Measurements from ENCODE around the gene TRAF2.

TRAF2 gene

GRCh38 chr9:136855461-136856078 is 30.7 kb upstream of the TRAF2 start:
- Histone ChIP-seq H3K4me1 (ENCODE audit: control insufficient read depth, insufficient read depth, low read length) (peaks cover 15% of the 10 kb centered on the region), H3K36me3 (ENCODE audit: insufficient read depth, low read length) (peaks cover 4% of the 10 kb centered on the region), H3K4me2 (ENCODE audit: low read length) (no peak overlapping the region), H3K9ac (ENCODE audit: low read depth, low read length) (no peak overlapping the region), H3K4me3 (ENCODE audit: low read length) (no peak overlapping the region), H3K9me3 (replicated peaks; ENCODE audit: low read length) (no peaks in the 10 kb centered on the region), H3K27me3 (ENCODE audit: control insufficient read depth, insufficient read depth, low read length) (no peaks in the 10 kb centered on the region)

GRCh38 chr9:136856079-136856476 is 30.2 kb upstream of the TRAF2 start:
- Histone ChIP-seq H3K4me1 (ENCODE audit: control insufficient read depth, insufficient read depth, low read length) (peaks cover 12% of the 10 kb centered on the region), H3K9me3 (replicated peaks; ENCODE audit: low read length) (no peaks in the 10 kb centered on the region), H3K9ac (ENCODE audit: low read depth, low read length) (no peak overlapping the region), H3K4me2 (ENCODE audit: low read length) (no peak overlapping the region), H3K36me3 (ENCODE audit: insufficient read depth, low read length) (peaks cover 7% of the 10 kb centered on the region), H3K4me3 (ENCODE audit: low read length) (no peak overlapping the region), H3K27me3 (ENCODE audit: control insufficient read depth, insufficient read depth, low read length) (no peaks in the 10 kb centered on the region)

GRCh38 chr9:136856541-136857141 is 29.7 kb upstream of the TRAF2 start:
- H3K4me3 ChIP-seq (ENCODE audit: low read length), result no peak overlapping the region
- no peaks in the 10 kb centered on the region for H3K9me3 ChIP-seq (replicated peaks; ENCODE audit: low read length)
- H3K36me3 ChIP-seq (ENCODE audit: insufficient read depth, low read length), result peaks cover 11% of the 10 kb centered on the region
- peaks cover 12% of the 10 kb centered on the region for H3K4me1 ChIP-seq (ENCODE audit: control insufficient read depth, insufficient read depth, low read length)
- H3K9ac ChIP-seq (ENCODE audit: low read depth, low read length), result no peak overlapping the region
- H3K4me2 ChIP-seq (ENCODE audit: low read length), result no peak overlapping the region
- no peaks in the 10 kb centered on the region for H3K27me3 ChIP-seq (ENCODE audit: control insufficient read depth, insufficient read depth, low read length)

- Histone ChIP-seq H3K36me3 (ENCODE audit: insufficient read depth, low read length) (peaks cover 13% of the 10 kb centered on the region), H3K4me3 (ENCODE audit: low read length) (no peak overlapping the region), H3K9ac (ENCODE audit: low read depth, low read length) (no peak overlapping the region)
Observed at GRCh38 chr9:136857166-136857565, 29.1 kb upstream of the TRAF2 start.

GRCh38 chr9:136857581-136858412 is 28.5 kb upstream of the TRAF2 start:
- Histone ChIP-seq H3K4me1 (ENCODE audit: control insufficient read depth, insufficient read depth, low read length) (peaks cover 12% of the 10 kb centered on the region), H3K4me3 (ENCODE audit: low read length) (no peak overlapping the region), H3K9ac (ENCODE audit: low read depth, low read length) (no peak overlapping the region), H3K27me3 (ENCODE audit: control insufficient read depth, insufficient read depth, low read length) (no peaks in the 10 kb centered on the region), H3K9me3 (replicated peaks; ENCODE audit: low read length) (no peaks in the 10 kb centered on the region), H3K36me3 (ENCODE audit: insufficient read depth, low read length) (peaks cover 19% of the 10 kb centered on the region), H3K4me2 (ENCODE audit: low read length) (no peak overlapping the region)

More at GRCh38 chr9:136857166-136857565, 29.1 kb upstream of the TRAF2 start:
- Histone ChIP-seq H3K9me3 (replicated peaks; ENCODE audit: low read length) (no peaks in the 10 kb centered on the region), H3K27me3 (ENCODE audit: control insufficient read depth, insufficient read depth, low read length) (no peaks in the 10 kb centered on the region), H3K4me2 (ENCODE audit: low read length) (no peak overlapping the region), H3K4me1 (ENCODE audit: control insufficient read depth, insufficient read depth, low read length) (peaks cover 12% of the 10 kb centered on the region)

- Histone ChIP-seq H3K4me3 (ENCODE audit: low read length) (no peak overlapping the region), H3K4me2 (ENCODE audit: low read length) (no peak overlapping the region), H3K27me3 (ENCODE audit: control insufficient read depth, insufficient read depth, low read length) (no peaks in the 10 kb centered on the region), H3K9ac (ENCODE audit: low read depth, low read length) (no peak overlapping the region), H3K4me1 (ENCODE audit: control insufficient read depth, insufficient read depth, low read length) (peaks cover 12% of the 10 kb centered on the region), H3K9me3 (replicated peaks; ENCODE audit: low read length) (no peaks in the 10 kb centered on the region), H3K36me3 (ENCODE audit: insufficient read depth, low read length) (peaks cover 26% of the 10 kb centered on the region)
Observed at GRCh38 chr9:136858452-136858843, 27.9 kb upstream of the TRAF2 start.

GRCh38 chr9:136858844-136859757 is 27.2 kb upstream of the TRAF2 start:
- Histone ChIP-seq H3K9ac (ENCODE audit: low read depth, low read length) (no peak overlapping the region), H3K27me3 (ENCODE audit: control insufficient read depth, insufficient read depth, low read length) (no peaks in the 10 kb centered on the region), H3K36me3 (ENCODE audit: insufficient read depth, low read length) (peaks cover 31% of the 10 kb centered on the region), H3K4me1 (ENCODE audit: control insufficient read depth, insufficient read depth, low read length) (peaks cover 12% of the 10 kb centered on the region), H3K4me2 (ENCODE audit: low read length) (no peak overlapping the region), H3K4me3 (ENCODE audit: low read length) (no peak overlapping the region), H3K9me3 (replicated peaks; ENCODE audit: low read length) (no peaks in the 10 kb centered on the region)

GRCh38 chr9:136860529-136860928 is 25.8 kb upstream of the TRAF2 start:
- H3K4me1 ChIP-seq (ENCODE audit: control insufficient read depth, insufficient read depth, low read length), result peaks cover 19% of the 10 kb centered on the region
- no peak overlapping the region for H3K9ac ChIP-seq (ENCODE audit: low read depth, low read length)
- no peak overlapping the region for H3K4me3 ChIP-seq (ENCODE audit: low read length)
- H3K4me2 ChIP-seq (ENCODE audit: low read length), result no peak overlapping the region
- H3K36me3 ChIP-seq (ENCODE audit: insufficient read depth, low read length), result peaks cover 34% of the 10 kb centered on the region
- no peaks in the 10 kb centered on the region for H3K27me3 ChIP-seq (ENCODE audit: control insufficient read depth, insufficient read depth, low read length)
- no peaks in the 10 kb centered on the region for H3K9me3 ChIP-seq (replicated peaks; ENCODE audit: low read length)

GRCh38 chr9:136860933-136861873 is 25.1 kb upstream of the TRAF2 start:
- H3K4me1 ChIP-seq (ENCODE audit: control insufficient read depth, insufficient read depth, low read length), result peaks cover 19% of the 10 kb centered on the region
- H3K4me2 ChIP-seq (ENCODE audit: low read length), result no peak overlapping the region
- no peak overlapping the region for H3K9ac ChIP-seq (ENCODE audit: low read depth, low read length)
- no peak overlapping the region for H3K4me3 ChIP-seq (ENCODE audit: low read length)
- H3K36me3 ChIP-seq (ENCODE audit: insufficient read depth, low read length), result peaks cover 34% of the 10 kb centered on the region
- no peaks in the 10 kb centered on the region for H3K27me3 ChIP-seq (ENCODE audit: control insufficient read depth, insufficient read depth, low read length)
- H3K9me3 ChIP-seq (replicated peaks; ENCODE audit: low read length), result no peaks in the 10 kb centered on the region

GRCh38 chr9:136861874-136862457 is 24.4 kb upstream of the TRAF2 start:
- Histone ChIP-seq H3K4me1 (ENCODE audit: control insufficient read depth, insufficient read depth, low read length) (peaks cover 19% of the 10 kb centered on the region), H3K4me2 (ENCODE audit: low read length) (no peak overlapping the region), H3K36me3 (ENCODE audit: insufficient read depth, low read length) (peaks cover 34% of the 10 kb centered on the region), H3K9me3 (replicated peaks; ENCODE audit: low read length) (no peaks in the 10 kb centered on the region), H3K4me3 (ENCODE audit: low read length) (no peak overlapping the region), H3K9ac (ENCODE audit: low read depth, low read length) (no peak overlapping the region), H3K27me3 (ENCODE audit: control insufficient read depth, insufficient read depth, low read length) (no peaks in the 10 kb centered on the region)
